Measurements from ENCODE around the gene TAS2R43. TPM values are rescaled to one million over a fixed set of nuclear protein-coding genes. Genes with fewer than 3 reads are reported as not detected.
"Not testable (repeated sequence)": the region's sequence is repeated elsewhere in the genome, so short reads cannot be mapped to it uniquely, and the experiment has no call there.

The TAS2R43 gene
- total RNA-seq, 1 donor from 2014 or later: not detected

GRCh38 chr12:11070999-11071398 lies 21.1 kb downstream of the TAS2R43 start:
- H3K36me3 ChIP-seq (ENCODE audit: control insufficient read depth, insufficient read depth, low read length): no peaks in the 10 kb centered on the region
- no peak for TF ChIP-seq CTCF (IDR thresholded peaks at IDR 0.05; ENCODE audit: insufficient read depth, low read length, poor library complexity, severe bottlenecking)
- H3K4me3 ChIP-seq (ENCODE audit: low read depth, low read length): no peak overlapping the region

DNA sequence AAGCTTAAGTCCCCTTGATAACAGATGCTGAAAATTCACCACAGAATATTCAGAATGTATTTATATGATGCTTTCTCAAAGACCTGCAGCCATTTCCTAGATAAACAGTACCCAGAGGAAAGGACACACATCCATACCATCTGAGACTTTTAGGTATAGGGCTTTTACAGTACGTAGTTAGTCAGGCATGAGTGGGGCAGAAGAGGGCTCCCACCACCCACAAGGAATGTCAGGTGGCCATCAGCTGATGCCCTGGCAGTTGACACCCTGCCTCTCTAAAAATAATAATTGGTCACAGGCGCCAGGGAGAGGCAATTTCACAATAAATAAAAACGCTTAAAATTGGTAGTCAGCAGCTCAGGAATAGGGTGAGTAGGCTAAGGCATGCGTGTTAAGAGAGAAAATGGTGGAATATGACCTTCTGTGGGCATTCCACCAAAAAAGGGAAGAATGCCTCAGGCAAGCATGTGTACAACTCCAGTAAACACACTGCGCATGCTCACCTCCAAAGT lies 22.2 kb downstream of the TAS2R43 start:
- TF ChIP-seq CTCF (IDR thresholded peaks at IDR 0.05; ENCODE audit: insufficient read depth, low read length, poor library complexity, severe bottlenecking): no peak

More at GRCh38 chr12:11070999-11071398, 21.1 kb downstream of the TAS2R43 start:
- DNase-seq (ENCODE audit: low read depth): no peak
- H3K27me3 ChIP-seq (ENCODE audit: control insufficient read depth, insufficient read depth, low read length): no peaks in the 10 kb centered on the region

GRCh38 chr12:11067514-11067913 lies 24.6 kb downstream of the TAS2R43 start:
- Histone ChIP-seq H3K27me3 (ENCODE audit: control insufficient read depth, insufficient read depth, low read length) (no peaks in the 10 kb centered on the region), H3K4me3 (ENCODE audit: low read depth, low read length) (no peak overlapping the region), H3K36me3 (ENCODE audit: control insufficient read depth, insufficient read depth, low read length) (no peaks in the 10 kb centered on the region)
- TF ChIP-seq CTCF (IDR thresholded peaks at IDR 0.05; ENCODE audit: insufficient read depth, low read length, poor library complexity, severe bottlenecking): no peak
- no peak for DNase-seq (ENCODE audit: low read depth)

More for the DNA sequence above, 22.2 kb downstream of the TAS2R43 start:
- no peaks in the 10 kb centered on the region for H3K27me3 ChIP-seq (ENCODE audit: control insufficient read depth, insufficient read depth, low read length)
- DNase-seq (ENCODE audit: low read depth): no peak
- no peak overlapping the region for H3K4me3 ChIP-seq (ENCODE audit: low read depth, low read length)
- no peaks in the 10 kb centered on the region for H3K36me3 ChIP-seq (ENCODE audit: control insufficient read depth, insufficient read depth, low read length)

- H3K36me3 ChIP-seq (ENCODE audit: control insufficient read depth, insufficient read depth, low read length); DNase-seq (ENCODE audit: low read depth): not testable (repeated sequence)
Observed at GRCh38 chr12:11062194-11062593, 29.9 kb downstream of the TAS2R43 start, which contains the start of gene TAS2R46. Gene TAS2R46 (minus strand): TSS chr12:11062294. CDS start chr12:11062294, 0 bp downstream.

GRCh38 chr12:11059784-11060183 lies 32.3 kb downstream of the TAS2R43 start:
- Histone ChIP-seq H3K36me3 (ENCODE audit: control insufficient read depth, insufficient read depth, low read length) (no peaks in the 10 kb centered on the region), H3K27me3 (ENCODE audit: control insufficient read depth, insufficient read depth, low read length) (no peaks in the 10 kb centered on the region), H3K4me3 (ENCODE audit: low read depth, low read length) (no peak overlapping the region)
- peak; percentile 1 for DNase-seq (ENCODE audit: low read depth)
- no peak for TF ChIP-seq CTCF (IDR thresholded peaks at IDR 0.05; ENCODE audit: insufficient read depth, low read length, poor library complexity, severe bottlenecking)

More at GRCh38 chr12:11062194-11062593, 29.9 kb downstream of the TAS2R43 start, which contains the start of gene TAS2R46:
- H3K27me3 ChIP-seq (ENCODE audit: control insufficient read depth, insufficient read depth, low read length); H3K4me3 ChIP-seq (ENCODE audit: low read depth, low read length): not testable (repeated sequence)

DNA sequence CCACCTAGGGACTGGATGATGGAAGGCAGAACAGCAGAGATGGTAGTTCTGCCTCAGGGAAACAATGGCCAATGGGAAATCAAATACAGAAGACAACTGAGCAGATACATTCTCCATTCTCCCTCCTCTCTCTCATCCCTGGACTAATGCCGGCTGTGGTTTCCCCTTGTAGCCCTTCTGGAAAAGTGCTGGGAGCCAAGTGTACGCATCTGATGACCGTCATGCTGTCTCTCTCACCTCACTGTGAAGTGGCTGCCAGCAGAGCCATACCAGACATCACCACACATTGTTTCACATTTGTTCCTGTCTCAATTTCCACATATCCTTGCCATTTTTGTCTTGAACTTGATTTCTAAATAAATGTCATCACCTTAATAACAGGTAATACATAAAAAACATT lies 33.1 kb downstream of the TAS2R43 start:
- Histone ChIP-seq H3K4me3 (ENCODE audit: low read depth, low read length) (no peak overlapping the region), H3K27me3 (ENCODE audit: control insufficient read depth, insufficient read depth, low read length) (no peaks in the 10 kb centered on the region), H3K36me3 (ENCODE audit: control insufficient read depth, insufficient read depth, low read length) (no peaks in the 10 kb centered on the region)
- no peak for DNase-seq (ENCODE audit: low read depth)
- no peak for TF ChIP-seq CTCF (IDR thresholded peaks at IDR 0.05; ENCODE audit: insufficient read depth, low read length, poor library complexity, severe bottlenecking)
